Measurements from ENCODE around the gene MINK1. TPM values are rescaled to one million over a fixed set of nuclear protein-coding genes. Genes with fewer than 3 reads are reported as not detected.

The MINK1 gene
- total and polyA plus RNA-seq, 2 of the 8 experiments (the other 6 are each of a cell fraction or from before 2014, with no cell fraction given), result 26.9 to 77.7 TPM

DNA sequence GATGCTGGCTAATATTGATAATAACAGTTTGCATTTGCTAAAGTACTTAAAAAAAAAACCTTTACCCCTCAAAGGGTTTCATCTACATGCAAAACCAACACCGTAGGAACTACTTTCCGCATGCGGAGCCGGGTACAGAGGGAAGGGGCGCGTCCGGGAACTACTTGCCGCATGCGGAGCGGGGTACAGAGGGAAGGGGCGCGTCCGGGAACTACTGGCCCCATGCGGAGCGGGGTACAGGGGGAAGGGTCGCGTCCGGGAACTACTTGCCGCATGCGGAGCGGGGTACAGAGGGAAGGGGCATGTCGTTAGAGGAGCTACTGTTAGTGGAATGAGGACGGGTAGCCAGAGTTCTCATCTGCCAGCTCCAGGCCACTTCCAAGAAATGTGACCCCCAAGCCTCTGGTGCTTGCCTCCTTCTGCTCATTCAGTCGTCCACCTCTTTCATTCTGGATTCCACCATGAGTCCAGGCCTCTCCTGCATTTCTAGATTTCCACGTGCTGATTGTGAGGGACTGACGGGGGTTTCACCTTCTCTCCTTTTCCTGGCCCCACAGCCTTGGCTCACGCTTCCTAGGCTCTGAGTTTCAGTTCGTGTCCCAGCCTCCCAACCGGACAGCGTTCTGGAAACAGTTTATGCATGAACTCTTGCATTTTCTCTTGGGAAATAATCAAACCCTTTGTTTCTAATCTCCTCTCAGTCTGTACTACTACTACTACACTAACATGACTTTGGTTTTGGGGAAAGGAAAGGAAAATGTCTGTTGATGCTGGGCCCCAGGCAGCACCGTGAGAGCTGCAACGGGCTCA lies 26.9 kb downstream of the MINK1 start:
- peak overlapping the region; percentile 13 for H4K91ac ChIP-seq (replicated peaks; ENCODE audit: insufficient read length, low read length)
- peak overlapping the region; percentile 54 to 67 for H3K4me2 ChIP-seq (ENCODE audit: insufficient read depth in 1 of 2, low read depth in 2 of 2, low read length in 2 of 2)
- H2BK15ac ChIP-seq (ENCODE audit: low read length), result no peak overlapping the region
- H3K23ac ChIP-seq (ENCODE audit: insufficient read length), result no peak overlapping the region
- H3K14ac ChIP-seq (ENCODE audit: insufficient read length), result no peak overlapping the region
- peak overlapping the region; percentile 88; the same call in 1 of the 2 replicates for H4K8ac ChIP-seq (ENCODE audit: extremely low read depth, insufficient read depth, low read length)
- peak overlapping the region in 3 of 4 experiments; percentile 37 to 44 (median 42); a peak in 6 of 8 replicates for H3K4me3 ChIP-seq (ENCODE audit: extremely low read depth in 1 of 4, insufficient read depth in 2 of 4, low read depth in 3 of 4, low read length in 4 of 4)
- CTCF ChIA-PET (ENCODE audit: partially characterized antibody), result interaction anchor here (0.6 to 2.6 kb wide), 7 partner anchors 10 to 98 kb away, joined by 3 to 11 read pairs (median 3); no protein-coding TSS in a partner anchor
- POLR2A ChIA-PET (ENCODE audit: partially characterized antibody), result interaction anchor here (0.8 to 2.8 kb wide), 10 partner anchors 10 to 156 kb away, joined by 3 to 15 read pairs (median 4); partner anchors contain the start of gene PELP1
- peak overlapping the region; percentile 59 for H3K27ac ChIP-seq (ENCODE audit: low read depth, low read length)
- H3K4me1 ChIP-seq (replicated peaks in 1 of 4; ENCODE audit: control insufficient read depth in 3 of 4, insufficient read depth in 4 of 4, low read length in 3 of 4), result peaks cover 20 to 36% (median 28%) of the 10 kb centered on the region in 4 experiments
- FAIRE-seq (no peak), DNase-seq (ENCODE audit: low read depth in 1 of 2, low spot score in 2 of 2) (no peak)
- H3K56ac ChIP-seq (replicated peaks; ENCODE audit: insufficient read length, low read depth, low read length), result no peak overlapping the region
- peak overlapping the region in 1 of 4 experiments; percentile 14; a peak in 1 of 7 replicates for H3K9ac ChIP-seq (replicated peaks in 1 of 4; ENCODE audit: extremely low read depth in 1 of 4, low read depth in 3 of 4, low read length in 3 of 4)
- no peaks in the 10 kb centered on the region for H3K23me2 ChIP-seq (ENCODE audit: low read depth, low read length)
- H3K79me1 ChIP-seq (ENCODE audit: low read depth, low read length), result peaks cover 7% of the 10 kb centered on the region
- no peaks in the 10 kb centered on the region for H3K9me3 ChIP-seq (ENCODE audit: insufficient read depth in 2 of 2, low read depth in 1 of 2, low read length in 1 of 2)
- TF ChIP-seq, protein P1, sequence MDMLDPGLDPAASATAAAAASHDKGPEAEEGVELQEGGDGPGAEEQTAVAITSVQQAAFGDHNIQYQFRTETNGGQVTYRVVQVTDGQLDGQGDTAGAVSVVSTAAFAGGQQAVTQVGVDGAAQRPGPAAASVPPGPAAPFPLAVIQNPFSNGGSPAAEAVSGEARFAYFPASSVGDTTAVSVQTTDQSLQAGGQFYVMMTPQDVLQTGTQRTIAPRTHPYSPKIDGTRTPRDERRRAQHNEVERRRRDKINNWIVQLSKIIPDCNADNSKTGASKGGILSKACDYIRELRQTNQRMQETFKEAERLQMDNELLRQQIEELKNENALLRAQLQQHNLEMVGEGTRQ (IDR thresholded peaks at IDR 0.05; ENCODE audit: low read length), result no peak
- TF ChIP-seq ASH2L (IDR thresholded peaks at IDR 0.05; ENCODE audit: low read length) (peak; percentile 51), POU5F1 (IDR thresholded peaks at IDR 0.05; ENCODE audit: low read depth, low read length) (no peak)
- H2BK12ac ChIP-seq (ENCODE audit: low read depth, low read length), result peak overlapping the region; percentile 27
- H2AK5ac ChIP-seq (ENCODE audit: low read depth, low read length), result peak overlapping the region; percentile 69; the same call in 1 of the 2 replicates
- H3K36me3 ChIP-seq (ENCODE audit: control insufficient read depth in 2 of 4, insufficient read depth in 4 of 4, low read length in 3 of 4), result no peaks in the 10 kb centered on the region
- H2BK5ac ChIP-seq (ENCODE audit: low read depth, low read length), result peak overlapping the region; percentile 28; the same call in 1 of the 2 replicates
- H4K20me1 ChIP-seq (replicated peaks in 1 of 2; ENCODE audit: control insufficient read depth in 1 of 2, insufficient read depth in 2 of 2, low read length in 2 of 2), result peaks cover 0 to 1% of the 10 kb centered on the region in 2 experiments
- peak overlapping the region; percentile 1 for H4K5ac ChIP-seq (ENCODE audit: insufficient read length, low read depth, low read length)
- H3K4ac ChIP-seq (replicated peaks; ENCODE audit: insufficient read length, low read depth, low read length), result peak overlapping the region; percentile 64
- H3K79me2 ChIP-seq (ENCODE audit: control insufficient read depth in 1 of 2, insufficient read depth in 2 of 2, low read length in 2 of 2), result peaks cover 0 to 26% of the 10 kb centered on the region in 2 experiments; a peak in 2 of 4 replicates
- peak overlapping the region; percentile 7 for H2BK120ac ChIP-seq (replicated peaks; ENCODE audit: low read depth, low read length)
- no peaks in the 10 kb centered on the region for H3K27me3 ChIP-seq (replicated peaks in 1 of 4; ENCODE audit: control insufficient read depth in 3 of 4, extremely low read depth in 1 of 4, insufficient read depth in 3 of 4, low read length in 3 of 4)
- no peak overlapping the region for H2AFZ ChIP-seq (ENCODE audit: low read length)
- H3K18ac ChIP-seq (ENCODE audit: extremely low read depth, low read length), result peak overlapping the region; percentile 17
- H2BK20ac ChIP-seq (ENCODE audit: low read length), result no peak overlapping the region
- 26% methylated on average over 32 of the region's 32 CpGs; no CpG with 5 or more reads in 1 of the 2 experiments for WGBS, 2 experiments (ENCODE audit: extremely low coverage in 1 of 2, insufficient coverage in 1 of 2, insufficient read length in 1 of 2, insufficient replicate concordance in 2 of 2, low coverage in 1 of 2, low lambda C conversion rate in 2 of 2, missing lambda C conversion rate in 1 of 2)
